TTC549 (cell line): Measurements from ENCODE around the gene WDR1.
"Not testable (repeated sequence)": the region's sequence is repeated elsewhere in the genome, so short reads cannot be mapped to it uniquely, and the experiment has no call there.

Source experiments
- FAIRE-seq: peaks from 2 replicates; lab custom pipeline; 2012; peaks lifted over from hg19 to GRCh38; lab: Jason Lieb, UNC

Gene WDR1

GRCh38 chr4:10131202-10131601 is 14.6 kb upstream of the WDR1 start:
- no peak for FAIRE-seq

- no peak for FAIRE-seq
These were observed 13.7 kb upstream of the WDR1 start for GRCh38 chr4:10130178-10130888.

- no peak for FAIRE-seq
These were observed 12.9 kb upstream of the WDR1 start for GRCh38 chr4:10129196-10130177.

- FAIRE-seq = no peak
These were observed 12.2 kb upstream of the WDR1 start for GRCh38 chr4:10128761-10129160.

- FAIRE-seq = not testable (repeated sequence)
These were observed 10.9 kb upstream of the WDR1 start for GRCh38 chr4:10127531-10127930.

GRCh38 chr4:10124167-10124930 is 7.8 kb upstream of the WDR1 start:
- no peak for FAIRE-seq

GRCh38 chr4:10123227-10124101 is 6.9 kb upstream of the WDR1 start:
- FAIRE-seq = no peak

- no peak for FAIRE-seq
These were observed 5.8 kb upstream of the WDR1 start for GRCh38 chr4:10122236-10122932.

GRCh38 chr4:10121568-10122208 is 5.1 kb upstream of the WDR1 start:
- no peak for FAIRE-seq

- no peak for FAIRE-seq
These were observed 4.5 kb upstream of the WDR1 start for GRCh38 chr4:10120943-10121567.

GRCh38 chr4:10119773-10120172 is 3.2 kb upstream of the WDR1 start:
- no peak for FAIRE-seq

- no peak for FAIRE-seq
These were observed 2.7 kb upstream of the WDR1 start for GRCh38 chr4:10119278-10119677.

GRCh38 chr4:10118048-10119004 is 1.7 kb upstream of the WDR1 start:
- no peak for FAIRE-seq

- no peak for FAIRE-seq
These were observed 904 bp upstream of the WDR1 start for GRCh38 chr4:10117359-10118047.

GRCh38 chr4:10115797-10116568 is 616 bp downstream of the WDR1 start:
- no peak for FAIRE-seq

- no peak for FAIRE-seq
These were observed 1.3 kb downstream of the WDR1 start for GRCh38 chr4:10115271-10115796.

- FAIRE-seq = no peak
These were observed 2.0 kb downstream of the WDR1 start for GRCh38 chr4:10114607-10115006.
